ENCODE results near the gene NAPG. TPM values are rescaled to one million over a fixed set of nuclear protein-coding genes. Genes with fewer than 3 reads are reported as not detected.

Gene NAPG
- total and polyA plus RNA-seq, 10 of the 15 experiments (the other 5 are each of a cell fraction or from before 2014, with no cell fraction given) = 20.5 to 34.8 (median 24.0) TPM

GRCh38 chr18:10490401-10491165, 35.2 kb upstream of the NAPG start (continued):
- TF ChIP-seq MAX (IDR thresholded peaks at IDR 0.05; ENCODE audit: low read depth, low read length) (no peak), RUNX3 (IDR thresholded peaks at IDR 0.05; ENCODE audit: low read length) (peak; percentile 63), HDGF (IDR thresholded peaks at IDR 0.05) (no peak), NBN (IDR thresholded peaks at IDR 0.05) (no peak), MYB (IDR thresholded peaks at IDR 0.05; ENCODE audit: borderline replicate concordance, low read depth, low read length) (no peak), CHD1 (IDR thresholded peaks at IDR 0.05; ENCODE audit: low read depth, low read length) (no peak), IRF4 (IDR thresholded peaks at IDR 0.05; ENCODE audit: low read depth, low read length) (no peak), KDM1A (IDR thresholded peaks at IDR 0.05; ENCODE audit: borderline replicate concordance) (no peak), BHLHE40 (IDR thresholded peaks at IDR 0.05; ENCODE audit: borderline replicate concordance in 1 of 2, low read depth in 2 of 2, low read length in 1 of 2) (peak; percentile 67 to 77; a peak in 3 of 4 replicates), E2F4 (IDR thresholded peaks at IDR 0.05; ENCODE audit: low read depth, low read length) (no peak), CEBPB (IDR thresholded peaks at IDR 0.05; ENCODE audit: borderline replicate concordance in 1 of 2, low read depth in 2 of 2, low read length in 2 of 2) (no peak), IRF5 (IDR thresholded peaks at IDR 0.05; ENCODE audit: borderline replicate concordance) (no peak), REST (IDR thresholded peaks at IDR 0.05; ENCODE audit: low read depth, low read length) (no peak), E4F1 (IDR thresholded peaks at IDR 0.05; ENCODE audit: borderline replicate concordance, partially characterized antibody) (no peak), NR2F1 (conservative IDR thresholded peaks at IDR 0.05) (peak; percentile 43; the same call in 1 of the 2 replicates), KAT2A (conservative IDR thresholded peaks at IDR 0.05; ENCODE audit: control insufficient read depth, low read depth, low read length) (no peak), SMARCA5 (IDR thresholded peaks at IDR 0.05) (0 out of 2 replicates have a peak, but pooled peaks have one; percentile 38), USF2 (IDR thresholded peaks at IDR 0.05; ENCODE audit: borderline replicate concordance, low read depth, low read length) (no peak), TCF3 (IDR thresholded peaks at IDR 0.05; ENCODE audit: borderline replicate concordance, insufficient read depth, low read depth, low read length) (no peak), RB1 (IDR thresholded peaks at IDR 0.05; ENCODE audit: borderline replicate concordance) (no peak), NFIC (IDR thresholded peaks at IDR 0.05; ENCODE audit: low read depth, low read length) (no peak)

All from GM12878 (cell line).